ENCODE measurements around the gene APOB. TPM values are rescaled to one million over a fixed set of nuclear protein-coding genes. Genes with fewer than 3 reads are reported as not detected.

APOB gene
- total and polyA plus RNA-seq, 2 of the 13 experiments (the other 11 are each of a cell fraction or from before 2014, with no cell fraction given): 1,569 to 2,515 TPM

- TF ChIP-seq HNF1A (IDR thresholded peaks at IDR 0.05; ENCODE audit: low read depth): no peak
- no peak for TF ChIP-seq HNF1A (CRISPR knock-in tag; IDR thresholded peaks at IDR 0.05; ENCODE audit: borderline replicate concordance)
- no peak for TF ChIP-seq EP300 (IDR thresholded peaks at IDR 0.05; ENCODE audit: low read depth in 2 of 2, low read length in 2 of 2)
- no peak for TF ChIP-seq EP300 (CRISPR knock-in tag; IDR thresholded peaks at IDR 0.05; ENCODE audit: borderline replicate concordance)
- peak; percentile 38 for TF ChIP-seq XRCC5 (optimal IDR thresholded peaks at IDR 0.05; ENCODE audit: low read length)
- no peak for TF ChIP-seq MLX (CRISPR knock-in tag; IDR thresholded peaks at IDR 0.05)
- TF ChIP-seq MIER2 (CRISPR knock-in tag; IDR thresholded peaks at IDR 0.05): no peak
- no peak for TF ChIP-seq ZNF550 (CRISPR knock-in tag; IDR thresholded peaks at IDR 0.05; ENCODE audit: borderline replicate concordance)
- no peak for TF ChIP-seq ARID3A (IDR thresholded peaks at IDR 0.05; ENCODE audit: low read depth, low read length)
- TF ChIP-seq ZNF607 (CRISPR knock-in tag; IDR thresholded peaks at IDR 0.05; ENCODE audit: borderline replicate concordance): no peak
- TF ChIP-seq HMG20A (CRISPR knock-in tag; IDR thresholded peaks at IDR 0.05; ENCODE audit: borderline replicate concordance): no peak
- TF ChIP-seq XBP1 (CRISPR knock-in tag; IDR thresholded peaks at IDR 0.05): no peak
- no peak for TF ChIP-seq TBX2 (CRISPR knock-in tag; IDR thresholded peaks at IDR 0.05; ENCODE audit: borderline replicate concordance)
Observed at GRCh38 chr2:21032338-21033236, 11.3 kb downstream of the APOB start (continued).

Measured in HepG2 (cell line).